ENCODE results near the gene TSPAN32. TPM values are rescaled to one million over a fixed set of nuclear protein-coding genes. Genes with fewer than 3 reads are reported as not detected.
"Not testable (repeated sequence)": the region's sequence is repeated elsewhere in the genome, so short reads cannot be mapped to it uniquely, and the experiment has no call there.

Gene TSPAN32
- polyA plus RNA-seq, 10 donors = 2.0 to 5.6 (median 2.5) TPM

- DNase-seq = not testable (repeated sequence)
Observed at GRCh38 chr11:2286350-2286749, 15.5 kb upstream of the TSPAN32 start.

GRCh38 chr11:2287091-2287490, 14.7 kb upstream of the TSPAN32 start:
- DNase-seq = peak in 1 of 3 donors; percentile 50

GRCh38 chr11:2289350-2289749, 12.5 kb upstream of the TSPAN32 start:
- DNase-seq = no peak

- DNase-seq = no peak
Observed at GRCh38 chr11:2289859-2290258, 12.0 kb upstream of the TSPAN32 start.

- no peak for DNase-seq
Observed at GRCh38 chr11:2290351-2290841, 11.4 kb upstream of the TSPAN32 start.

GRCh38 chr11:2293531-2293971, 8.3 kb upstream of the TSPAN32 start:
- no peak for DNase-seq

GRCh38 chr11:2293984-2294925, 7.6 kb upstream of the TSPAN32 start:
- no peak for DNase-seq

- DNase-seq = no peak
Observed at GRCh38 chr11:2294926-2295290, 6.9 kb upstream of the TSPAN32 start.

GRCh38 chr11:2295971-2296912, 5.6 kb upstream of the TSPAN32 start:
- DNase-seq = no peak

GRCh38 chr11:2296913-2297622, 4.7 kb upstream of the TSPAN32 start:
- DNase-seq = no peak

GRCh38 chr11:2297623-2298030, 4.2 kb upstream of the TSPAN32 start:
- no peak for DNase-seq

GRCh38 chr11:2298131-2298794, 3.5 kb upstream of the TSPAN32 start:
- DNase-seq = no peak

GRCh38 chr11:2298795-2299761, 2.7 kb upstream of the TSPAN32 start:
- peak in 1 of 3 donors; percentile 40 for DNase-seq

- DNase-seq = no peak
Observed at GRCh38 chr11:2299773-2300172, 2.0 kb upstream of the TSPAN32 start.

- DNase-seq = no peak
Observed at GRCh38 chr11:2300290-2300935, 1.4 kb upstream of the TSPAN32 start.

GRCh38 chr11:2300936-2301630, 730 bp upstream of the TSPAN32 start:
- no peak for DNase-seq

GRCh38 chr11:2302306-2302895, 588 bp downstream of the TSPAN32 start:
- no peak for DNase-seq
